Stimulated activated CD8-positive, alpha-beta memory T cell treated with anti-CD3 and anti-CD28 coated beads, Interleukin-15, amount 100 ng/mL, for 1 hour (primary cell): Measurements from ENCODE around the gene RDH12.
"Not testable (repeated sequence)": the region's sequence is repeated elsewhere in the genome, so short reads cannot be mapped to it uniquely, and the experiment has no call there.

ENCODE experiments used
- DNase-seq: peaks from one replicate; pipeline ENCODE4 v3.0.0-alpha.2; 2020; ENCODE audit warnings: low read depth

RDH12 gene

DNA sequence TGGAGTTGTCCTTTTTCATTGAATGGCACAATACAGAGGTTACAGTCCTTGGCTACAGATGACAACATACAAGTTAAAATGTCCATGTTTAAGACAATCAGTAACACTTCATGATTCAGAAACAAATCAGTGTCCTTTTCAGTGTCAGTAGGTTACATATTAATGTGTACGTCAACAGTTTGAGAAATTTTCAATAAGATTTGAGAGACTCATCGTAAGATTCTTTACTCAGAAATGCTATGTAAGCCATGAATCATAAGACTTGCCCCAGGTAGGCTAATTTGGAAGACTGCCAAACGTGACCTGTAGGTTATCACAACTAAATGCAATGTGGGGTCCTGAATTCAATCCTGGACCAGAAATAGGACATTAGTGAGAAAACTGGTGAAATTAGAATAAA, 3.5 kb downstream of the RDH12 start:
- DNase-seq: no peak

DNA sequence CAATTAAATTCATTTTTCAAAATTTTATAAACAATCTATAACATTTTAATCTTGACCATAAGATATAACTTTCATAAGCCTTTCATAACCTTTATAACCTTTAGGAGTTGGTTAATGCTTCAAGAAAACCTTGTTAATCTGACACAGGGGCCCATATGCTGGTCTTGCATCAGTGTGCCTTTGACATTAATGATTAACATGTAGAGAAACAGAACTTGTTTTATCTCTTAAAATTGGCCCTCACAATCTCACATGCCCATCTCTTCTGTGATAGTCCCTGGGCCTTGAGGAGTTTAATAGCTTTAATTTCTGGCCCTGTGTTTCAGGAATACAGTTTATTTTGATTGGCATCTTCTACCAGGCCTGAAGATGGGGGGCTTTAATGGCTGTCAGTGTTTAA, 7.7 kb downstream of the RDH12 start:
- DNase-seq: not testable (repeated sequence)

DNA sequence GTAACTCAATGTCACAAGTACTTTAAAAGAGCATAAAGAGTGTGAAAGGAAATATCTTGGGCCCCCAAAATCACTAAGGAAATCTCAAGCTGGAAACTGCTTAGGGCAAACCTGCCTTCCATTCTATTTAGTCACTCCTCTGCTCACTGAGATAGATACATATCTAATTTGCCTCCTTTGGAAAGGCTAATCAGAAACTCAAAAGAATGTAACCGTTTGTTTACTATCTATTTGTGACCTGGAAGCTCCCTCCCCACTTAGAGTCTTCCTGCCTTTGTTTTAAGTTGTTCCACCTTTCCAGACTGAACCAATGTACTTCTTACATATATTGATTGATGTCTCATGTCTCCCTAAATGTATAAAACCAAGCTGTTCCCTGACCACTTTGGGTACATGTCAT, 8.1 kb downstream of the RDH12 start:
- not testable (repeated sequence) for DNase-seq

DNA sequence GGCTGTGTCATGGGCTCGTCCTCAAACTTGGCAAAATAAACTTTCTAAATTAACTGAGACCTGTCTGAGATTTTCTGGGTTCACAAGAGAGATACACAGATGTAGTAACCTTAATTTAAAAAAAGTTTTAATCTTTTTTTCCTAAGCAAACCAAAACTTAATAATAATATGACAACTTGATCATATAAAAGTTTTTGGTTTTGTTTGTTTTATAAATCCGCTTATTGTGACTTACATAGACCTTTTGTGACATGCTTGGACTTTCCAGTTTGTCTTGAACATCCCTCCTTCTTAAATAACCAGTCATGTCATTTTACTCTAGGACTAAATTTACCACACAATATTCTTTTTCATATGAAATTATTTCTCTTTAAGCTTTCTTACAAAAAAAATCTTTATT, 8.5 kb downstream of the RDH12 start:
- no peak for DNase-seq

DNA sequence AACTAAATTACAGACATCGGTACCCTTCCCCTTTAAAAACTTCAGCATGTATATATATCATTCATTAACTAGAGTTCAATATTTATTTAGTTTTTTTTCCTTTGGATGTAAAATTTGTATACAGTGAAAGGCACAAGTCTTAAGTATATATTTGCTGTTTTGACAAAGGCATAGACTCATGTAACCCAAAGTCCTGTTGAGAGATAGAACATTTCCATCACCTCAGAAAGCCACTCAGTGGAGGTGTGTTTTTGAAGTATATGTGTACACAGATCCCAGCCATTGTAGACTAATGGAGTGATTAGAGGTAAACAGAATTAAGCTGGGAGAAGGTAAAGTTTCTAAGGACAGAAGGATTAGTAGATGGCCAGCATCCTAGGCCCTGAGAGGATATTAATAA, 15.4 kb downstream of the RDH12 start:
- no peak for DNase-seq

DNA sequence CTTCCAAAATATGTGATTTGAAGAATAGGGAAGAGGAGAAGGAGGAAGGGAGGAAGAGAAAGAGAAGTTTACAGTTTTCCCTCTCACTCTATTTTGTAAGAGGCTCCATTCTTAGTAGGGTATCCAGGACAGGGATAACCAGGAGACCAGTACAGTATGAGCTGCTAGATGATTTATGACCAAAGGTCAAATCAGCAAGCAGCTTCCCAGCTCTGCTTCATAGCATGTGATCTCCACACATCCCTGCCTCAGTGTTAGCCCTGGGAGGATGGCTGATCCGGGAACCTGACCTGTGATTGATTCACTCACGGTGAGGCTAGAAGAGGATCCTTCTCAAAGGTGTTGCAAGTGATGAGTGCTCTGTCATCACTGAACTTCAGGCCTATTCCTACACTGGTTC, 16.6 kb downstream of the RDH12 start:
- no peak for DNase-seq

DNA sequence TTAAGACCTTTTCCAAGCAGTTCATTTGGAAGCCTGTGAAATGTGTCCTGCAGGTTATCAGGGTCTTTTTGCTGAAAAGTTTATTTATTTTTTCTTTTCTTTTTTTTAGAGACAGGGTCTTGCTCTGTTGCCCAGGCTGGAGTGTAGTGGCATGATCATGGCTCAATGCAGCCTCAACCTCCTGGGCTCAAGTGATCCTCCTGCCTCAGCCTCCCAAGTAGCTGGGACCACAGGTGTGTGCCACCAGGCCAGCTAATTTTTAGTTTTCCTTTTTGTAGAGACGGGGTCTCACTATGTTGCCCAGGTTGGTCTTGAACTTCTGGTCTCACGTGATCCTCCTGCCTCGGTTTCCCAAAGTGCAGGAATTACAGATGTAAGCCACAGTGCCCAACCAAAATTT, 17.7 kb downstream of the RDH12 start:
- not testable (repeated sequence) for DNase-seq

DNA sequence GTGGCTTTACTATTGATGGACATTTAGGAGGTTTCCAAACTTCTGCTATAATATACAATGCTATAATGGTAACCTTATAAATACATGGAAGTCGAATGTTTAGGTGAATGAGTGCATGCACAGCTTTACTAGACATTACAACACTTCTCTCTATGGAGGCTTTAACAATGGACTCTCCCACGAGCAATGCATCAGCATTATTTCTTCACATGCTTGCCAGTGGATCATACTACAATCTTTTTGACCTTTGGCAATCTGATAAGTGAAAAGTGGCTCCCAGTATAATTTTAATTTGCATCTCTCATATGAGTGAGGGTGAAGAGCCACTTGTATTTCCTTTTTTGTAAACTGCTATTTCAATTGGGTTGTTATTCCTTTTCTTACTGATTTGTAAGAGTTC, 18.2 kb downstream of the RDH12 start:
- no peak for DNase-seq

DNA sequence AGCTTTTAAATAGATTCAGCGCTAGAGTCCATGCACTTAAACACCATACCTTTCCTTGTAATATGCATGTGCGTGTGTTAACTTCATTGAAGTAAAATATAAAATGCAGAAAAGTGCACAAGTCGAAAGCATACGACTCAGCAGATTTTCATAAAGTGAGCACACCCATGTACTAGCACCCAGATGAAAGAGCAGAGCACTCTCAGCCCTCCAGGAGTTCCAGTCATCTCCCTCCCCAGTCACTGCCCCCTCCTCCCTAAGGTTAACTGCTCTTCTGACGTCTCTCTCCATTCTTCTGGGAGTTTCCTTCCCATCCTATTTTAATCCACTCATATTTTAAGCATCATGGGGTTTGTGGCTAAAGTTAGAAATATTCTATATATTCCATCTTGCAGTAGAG, 20.2 kb downstream of the RDH12 start:
- no peak for DNase-seq

DNA sequence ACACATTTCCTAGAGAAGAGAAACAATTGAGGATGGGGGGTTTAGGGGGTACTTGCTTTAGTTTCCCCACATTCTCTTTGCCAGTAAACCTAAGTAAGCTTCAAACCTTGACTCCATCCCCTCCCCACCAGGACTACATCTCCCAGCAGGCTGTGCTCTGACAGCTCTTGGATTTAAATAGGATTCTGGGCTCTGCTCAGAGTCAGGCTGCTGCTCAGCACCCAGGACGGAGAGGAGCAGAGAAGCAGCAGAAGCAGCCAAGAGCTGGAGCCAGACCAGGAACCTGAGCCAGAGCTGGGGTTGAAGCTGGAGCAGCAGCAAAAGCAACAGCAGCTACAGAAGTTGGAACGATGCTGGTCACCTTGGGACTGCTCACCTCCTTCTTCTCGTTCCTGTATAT, 20.6 kb downstream of the RDH12 start:
- DNase-seq: no peak

DNA sequence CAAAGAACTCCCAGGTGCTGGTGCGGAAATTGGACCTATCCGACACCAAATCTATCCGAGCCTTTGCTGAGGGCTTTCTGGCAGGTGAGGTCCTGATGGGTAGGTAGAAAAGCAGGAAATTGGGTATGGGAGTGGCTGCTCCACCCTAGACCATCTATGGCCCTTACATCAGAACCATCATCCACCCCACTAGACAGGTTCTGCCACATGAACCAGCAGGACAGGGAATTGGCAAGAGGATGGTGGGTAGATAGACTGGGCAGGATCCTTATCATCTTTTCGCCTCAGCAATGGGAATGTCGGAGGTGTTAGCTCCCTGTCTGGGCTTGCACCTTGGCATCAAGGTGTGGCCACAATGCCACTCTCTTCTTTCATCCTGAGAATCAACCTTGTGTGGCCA, 23.5 kb downstream of the RDH12 start:
- DNase-seq: no peak

DNA sequence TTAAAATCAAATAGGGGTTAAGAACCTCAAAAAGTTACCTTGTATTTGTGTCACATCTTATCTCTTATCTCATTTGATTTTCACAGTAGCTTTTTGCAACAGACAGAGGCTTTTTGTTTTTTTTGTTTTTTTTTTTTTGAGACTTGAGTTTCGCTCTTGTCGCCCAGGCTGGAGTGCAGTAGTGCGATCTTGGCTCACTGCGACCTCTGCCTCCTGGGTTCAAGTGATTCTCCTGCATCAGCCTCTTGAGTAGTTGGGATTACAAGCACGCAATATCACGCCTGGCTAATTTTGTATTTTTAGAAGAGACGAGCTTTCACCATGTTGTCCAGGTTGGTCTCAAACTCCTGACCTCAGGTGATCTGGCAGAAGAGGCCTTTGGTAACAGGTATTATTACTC, 25.7 kb downstream of the RDH12 start:
- DNase-seq: no peak

DNA sequence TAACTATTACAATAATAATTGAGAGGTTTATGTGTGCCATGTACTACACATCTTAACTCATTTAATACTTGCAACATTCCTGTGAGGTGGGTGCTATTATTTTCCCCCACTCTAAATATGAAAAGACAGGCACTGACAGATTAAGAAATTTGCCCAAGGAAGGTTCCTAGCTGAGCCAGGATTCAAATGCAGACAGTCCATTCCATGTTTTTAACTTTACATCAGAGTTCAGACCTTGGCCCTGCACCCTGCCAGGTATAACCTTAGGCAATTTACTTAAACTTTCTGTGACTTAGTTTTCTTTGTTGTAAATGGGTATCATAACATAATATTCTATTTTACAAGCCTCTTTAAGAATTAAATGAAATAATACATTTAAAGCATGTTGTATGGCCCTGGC, 26.6 kb downstream of the RDH12 start:
- DNase-seq: no peak

DNA sequence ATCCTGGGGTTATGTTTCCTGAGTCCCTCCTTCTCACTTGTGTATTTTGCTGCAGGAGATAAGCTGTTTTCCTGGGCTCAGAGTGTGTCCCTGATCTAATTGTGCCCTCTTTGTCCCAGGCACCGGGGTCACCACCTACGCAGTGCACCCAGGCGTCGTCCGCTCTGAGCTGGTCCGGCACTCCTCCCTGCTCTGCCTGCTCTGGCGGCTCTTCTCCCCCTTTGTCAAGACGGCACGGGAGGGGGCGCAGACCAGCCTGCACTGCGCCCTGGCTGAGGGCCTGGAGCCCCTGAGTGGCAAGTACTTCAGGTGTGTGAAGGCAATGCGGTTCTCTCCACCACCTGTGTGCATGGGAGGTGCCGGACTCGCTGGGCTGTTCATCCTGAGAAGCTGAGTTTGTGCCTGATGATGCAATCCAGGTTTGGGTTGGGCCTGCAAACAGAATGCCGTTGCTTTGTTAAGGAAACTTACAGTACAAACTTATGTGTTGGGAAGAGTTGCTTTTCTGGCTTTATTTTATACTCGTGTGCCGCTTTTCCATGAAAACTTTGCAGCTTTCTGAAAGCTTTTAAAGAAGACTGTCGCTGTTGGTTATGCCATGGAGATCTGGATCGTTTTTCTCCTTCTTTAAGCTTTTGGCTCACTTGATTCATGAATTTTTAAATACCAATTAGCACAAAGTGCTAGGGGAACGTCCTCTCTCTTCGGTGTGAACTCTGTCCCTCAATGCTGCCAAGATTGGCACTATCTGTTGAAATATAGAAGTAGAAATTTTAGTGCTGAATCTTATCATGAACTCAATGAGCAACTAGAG, 27.6 kb downstream of the RDH12 start:
- DNase-seq: no peak

DNA sequence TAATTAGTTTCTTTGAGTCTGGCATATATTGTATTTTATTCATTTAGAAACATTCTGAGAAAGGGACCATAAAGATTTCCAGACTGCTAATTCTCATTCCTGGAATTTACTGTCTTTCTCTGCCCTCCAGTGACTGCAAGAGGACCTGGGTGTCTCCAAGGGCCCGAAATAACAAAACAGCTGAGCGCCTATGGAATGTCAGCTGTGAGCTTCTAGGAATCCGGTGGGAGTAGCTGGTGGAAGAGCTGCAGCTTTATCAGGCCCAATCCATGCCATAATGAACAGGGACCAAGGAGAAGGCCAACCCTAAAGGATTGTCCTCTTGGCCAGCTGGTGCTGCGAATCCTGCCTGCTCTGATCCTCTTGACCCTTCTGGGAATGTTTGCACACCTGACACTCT, 31.9 kb downstream of the RDH12 start:
- DNase-seq: no peak

DNA sequence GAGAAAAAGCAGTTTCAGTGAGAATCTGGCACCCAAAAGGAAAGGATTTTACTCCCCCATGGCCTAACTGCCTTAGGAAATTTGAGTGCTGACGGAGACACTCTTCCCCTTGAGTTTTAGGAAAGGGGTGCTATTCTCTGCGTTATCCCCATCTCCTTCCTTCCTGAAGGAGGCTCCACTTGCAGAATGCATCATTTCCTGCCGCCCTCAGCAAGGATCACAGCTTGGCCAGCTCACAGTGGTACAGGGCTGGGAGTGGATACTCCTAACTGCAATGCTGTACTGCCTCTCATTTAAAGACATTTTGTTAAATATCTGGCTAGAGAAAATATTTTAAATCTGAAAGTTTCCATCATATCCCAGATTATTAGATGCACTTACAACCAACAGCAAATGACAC, 33.0 kb downstream of the RDH12 start:
- DNase-seq: no peak

DNA sequence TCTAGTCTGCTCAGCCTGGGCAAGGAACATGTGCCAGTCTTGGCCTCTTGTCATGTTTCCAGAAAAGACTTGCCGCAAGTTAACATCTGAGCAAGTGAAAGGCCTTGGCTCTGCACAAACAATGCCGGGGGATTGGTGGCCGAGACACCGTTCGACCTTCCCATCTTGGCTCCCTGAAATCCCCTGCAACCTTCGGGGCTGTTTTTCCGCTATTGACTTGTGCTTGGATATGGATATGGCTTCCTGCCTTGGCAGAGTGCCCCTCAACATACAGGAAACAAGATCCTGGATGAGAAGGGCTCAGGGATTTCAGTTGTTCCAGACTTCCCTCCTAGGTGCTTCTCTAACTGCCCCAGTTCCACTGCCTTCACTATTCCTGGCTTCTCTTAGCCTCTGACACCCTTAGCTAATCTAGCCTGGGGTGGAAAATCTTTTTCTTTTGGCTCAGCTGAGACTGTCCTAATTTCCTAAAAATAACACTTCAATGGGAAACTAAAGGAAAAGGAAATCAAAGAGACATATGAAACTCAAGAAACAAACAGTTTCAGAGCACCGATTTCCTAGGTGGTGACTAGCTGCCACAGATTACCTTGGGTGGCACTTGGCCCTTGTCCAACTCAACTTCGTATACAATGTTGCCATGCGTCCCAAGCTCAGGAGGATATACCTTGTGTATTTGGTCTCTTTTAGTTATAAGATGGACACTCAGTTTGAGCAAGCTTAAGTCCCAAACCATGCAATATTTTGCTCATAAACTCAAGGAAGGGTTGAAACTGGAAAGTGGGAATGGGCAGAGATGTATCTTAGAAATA, 33.9 kb downstream of the RDH12 start:
- DNase-seq: no peak

DNA sequence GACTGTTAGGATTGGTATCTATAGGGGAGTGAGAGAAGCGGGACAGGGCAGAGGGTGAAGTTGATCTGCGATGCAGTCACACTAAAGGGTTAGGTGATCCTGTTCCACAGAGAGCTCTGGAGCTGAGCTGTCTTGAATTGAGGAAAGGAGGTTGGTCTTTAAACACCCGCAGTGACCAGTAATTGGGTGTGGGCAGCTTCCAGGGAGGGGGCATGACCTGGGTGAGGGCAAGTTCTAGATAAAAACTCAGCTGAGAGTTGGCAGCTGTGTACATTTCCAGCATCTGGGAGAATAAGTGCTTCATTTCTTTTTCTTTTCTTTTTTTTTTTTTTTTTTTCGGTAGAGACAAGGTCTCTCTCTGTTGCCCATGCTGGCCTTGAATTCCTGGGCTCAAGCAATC, 35.1 kb downstream of the RDH12 start:
- no peak for DNase-seq

DNA sequence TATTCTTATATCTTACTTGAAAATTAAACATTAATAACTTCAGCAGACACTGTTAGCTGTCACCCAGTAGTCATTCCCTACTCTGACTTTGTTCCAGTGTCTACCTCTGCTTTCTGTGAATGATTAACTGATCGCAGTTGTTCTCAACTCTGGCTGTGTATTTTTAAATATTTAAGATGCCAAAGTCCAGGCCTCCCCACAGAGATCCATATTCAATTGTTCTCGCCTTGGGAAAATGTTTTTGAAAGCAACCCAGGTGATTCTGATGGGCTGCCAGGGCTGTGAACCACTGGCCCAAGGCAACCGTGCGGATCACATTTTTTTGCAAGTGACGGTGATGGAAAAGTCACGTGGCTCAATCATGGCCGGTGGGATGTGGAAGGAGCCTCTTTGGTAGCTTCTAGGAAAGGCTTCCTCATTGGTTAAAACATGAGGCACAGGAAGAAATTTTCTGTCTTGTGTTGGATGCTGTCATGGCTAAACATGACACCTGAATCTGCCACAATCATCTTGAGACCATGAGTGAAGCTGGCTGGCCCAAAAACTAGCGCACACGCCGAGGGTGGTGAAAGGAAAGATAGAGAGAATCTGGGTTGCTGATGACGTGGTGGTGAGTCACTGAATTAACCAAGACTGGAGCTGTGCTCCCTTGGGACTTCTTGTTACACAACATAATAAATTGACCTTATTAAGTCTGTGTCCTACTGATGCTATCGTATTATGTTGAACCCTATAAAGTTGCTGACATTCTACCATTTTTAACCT, 37.2 kb downstream of the RDH12 start:
- DNase-seq: no peak

DNA sequence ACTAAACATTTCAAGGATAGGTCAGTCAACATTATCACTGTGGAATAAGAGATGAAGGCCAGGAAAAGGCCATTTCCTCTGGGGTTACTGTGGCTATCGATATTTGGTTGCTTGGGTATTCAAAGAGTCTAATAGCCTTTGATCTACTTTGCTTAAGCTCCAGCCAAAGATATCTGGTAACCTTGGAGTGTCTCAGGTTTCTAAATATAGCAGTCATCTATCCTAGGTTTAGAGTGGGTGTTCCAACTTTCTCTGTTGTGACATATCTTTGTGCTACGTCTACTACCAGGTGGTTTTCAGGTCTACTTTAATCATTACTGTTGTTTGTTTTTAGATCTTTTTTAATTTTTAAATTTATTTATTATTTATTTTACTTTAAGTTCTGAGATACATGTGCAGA, 42.4 kb downstream of the RDH12 start:
- DNase-seq: no peak

DNA sequence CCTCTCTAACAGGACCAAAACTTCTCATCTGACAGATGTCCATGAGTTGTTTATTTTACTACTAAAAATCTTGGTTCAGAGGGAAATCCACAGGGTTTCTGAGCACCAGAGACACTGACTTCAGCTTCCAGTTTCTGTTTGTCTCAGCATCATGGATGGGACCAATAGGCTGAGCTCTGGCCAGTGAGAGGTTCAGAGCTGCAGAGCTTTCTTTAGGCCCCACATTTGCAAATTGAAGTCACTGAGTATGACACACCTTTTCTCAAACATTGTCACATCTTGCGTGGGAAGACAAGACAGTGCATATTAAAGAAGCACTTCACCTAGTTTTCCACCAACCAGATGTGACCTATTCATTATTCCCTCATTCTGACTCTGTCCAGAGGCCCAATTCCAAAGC, 45.2 kb downstream of the RDH12 start:
- no peak for DNase-seq

DNA sequence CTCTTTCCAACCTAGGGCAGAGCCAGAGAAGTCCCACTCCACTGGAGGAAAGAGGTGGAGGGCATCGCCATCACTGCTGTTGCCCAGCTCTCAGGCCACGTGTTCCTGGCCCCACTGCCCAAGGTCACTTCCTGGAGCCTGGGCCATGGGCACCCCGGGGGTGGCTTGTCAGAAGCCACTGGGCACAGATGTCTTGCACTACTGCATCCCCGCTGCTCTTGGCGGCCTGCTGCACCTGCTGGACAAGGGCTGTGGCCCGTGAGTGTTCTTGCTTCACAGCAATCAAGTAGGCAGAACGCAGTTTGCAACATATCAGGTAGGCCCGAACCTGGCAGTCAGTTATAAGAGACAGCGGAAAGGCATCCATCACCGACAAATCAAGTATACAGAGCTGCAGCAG, 46.6 kb downstream of the RDH12 start:
- DNase-seq: no peak
